NCI-H82 treated with DMSO at 0.1 percent for 48 hours (cell line): ENCODE results near the gene KLHL5.
"Not testable (repeated sequence)": the region's sequence is repeated elsewhere in the genome, so short reads cannot be mapped to it uniquely, and the experiment has no call there.

Source experiments
- DNase-seq: peaks from one replicate; lab custom pipeline; 2025; ENCODE audit not compliant: unreplicated experiment; lab: John Stamatoyannopoulos, UW

KLHL5 gene

DNA sequence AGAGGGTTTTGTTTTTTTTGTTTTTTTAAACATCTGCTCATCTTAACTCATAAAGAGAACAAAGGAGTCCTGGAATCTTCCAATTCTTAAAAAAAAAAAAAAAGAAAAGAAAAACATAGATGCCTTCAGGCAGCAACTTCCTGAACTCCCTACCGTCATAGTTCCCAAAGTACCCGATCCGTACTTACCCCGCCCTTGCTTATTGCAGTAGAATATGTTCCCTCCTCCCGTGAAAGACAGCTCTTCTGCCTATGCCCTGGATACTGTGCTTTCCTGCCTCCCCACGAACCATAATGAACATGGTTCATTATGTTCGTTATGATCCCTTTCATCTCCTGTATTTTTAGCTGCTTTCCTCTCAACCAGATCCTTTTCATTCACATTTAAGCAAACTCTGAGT, 40.3 kb downstream of the KLHL5 start:
- no peak for DNase-seq

DNA sequence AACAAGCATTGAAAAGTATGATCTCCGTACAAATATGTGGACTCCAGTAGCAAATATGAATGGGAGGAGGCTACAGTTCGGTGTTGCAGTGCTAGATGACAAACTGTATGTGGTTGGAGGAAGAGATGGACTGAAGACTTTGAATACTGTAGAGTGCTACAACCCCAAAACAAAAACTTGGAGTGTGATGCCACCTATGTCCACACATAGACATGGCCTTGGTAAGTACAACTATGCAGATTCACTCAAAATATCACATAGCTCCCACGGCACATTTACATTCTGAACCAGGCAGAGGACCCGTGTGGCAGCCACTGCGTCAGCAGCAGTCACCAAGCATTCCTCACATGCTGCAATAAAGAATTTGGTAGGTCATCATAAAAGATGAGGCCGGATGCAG, 41.3 kb downstream of the KLHL5 start:
- DNase-seq = no peak

- DNase-seq = no peak
Measured at GRCh38 chr4:39104255-39104654, 42.2 kb downstream of the KLHL5 start.

GRCh38 chr4:39106011-39106410, 44.0 kb downstream of the KLHL5 start:
- no peak for DNase-seq

- DNase-seq = no peak
Measured at GRCh38 chr4:39114436-39114835, 52.4 kb downstream of the KLHL5 start.

- no peak for DNase-seq
Measured at GRCh38 chr4:39118034-39118658, 56.1 kb downstream of the KLHL5 start.

DNA sequence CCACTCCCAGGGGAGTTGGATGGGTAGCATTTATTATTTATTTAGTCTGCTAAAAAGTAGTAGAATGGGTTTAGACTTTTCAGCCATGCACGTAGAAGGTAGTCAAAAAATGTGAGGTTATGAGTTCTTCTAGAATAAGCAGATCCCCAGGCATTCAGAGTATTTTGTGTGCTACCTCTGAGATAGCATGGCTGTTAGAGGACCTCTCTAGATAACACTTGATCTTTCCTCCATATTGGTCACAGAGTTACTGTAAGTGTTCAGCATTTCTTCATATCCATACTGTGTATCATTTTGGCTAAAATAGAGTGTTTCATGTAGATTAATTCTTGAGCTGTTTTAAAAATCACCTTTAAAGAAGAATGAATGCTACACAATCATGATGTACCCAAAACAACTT, 58.4 kb downstream of the KLHL5 start:
- DNase-seq = no peak

- DNase-seq = no peak
Measured at GRCh38 chr4:39124885-39125599, 63.0 kb downstream of the KLHL5 start.

GRCh38 chr4:39125600-39125985, 63.6 kb downstream of the KLHL5 start:
- no peak for DNase-seq

- no peak for DNase-seq
Measured at GRCh38 chr4:39126256-39127095, 64.4 kb downstream of the KLHL5 start.

- DNase-seq = no peak
Measured at GRCh38 chr4:39133623-39134022, 71.6 kb downstream of the KLHL5 start.

- no peak for DNase-seq
Measured at GRCh38 chr4:39134683-39135306, 72.8 kb downstream of the KLHL5 start.

DNA sequence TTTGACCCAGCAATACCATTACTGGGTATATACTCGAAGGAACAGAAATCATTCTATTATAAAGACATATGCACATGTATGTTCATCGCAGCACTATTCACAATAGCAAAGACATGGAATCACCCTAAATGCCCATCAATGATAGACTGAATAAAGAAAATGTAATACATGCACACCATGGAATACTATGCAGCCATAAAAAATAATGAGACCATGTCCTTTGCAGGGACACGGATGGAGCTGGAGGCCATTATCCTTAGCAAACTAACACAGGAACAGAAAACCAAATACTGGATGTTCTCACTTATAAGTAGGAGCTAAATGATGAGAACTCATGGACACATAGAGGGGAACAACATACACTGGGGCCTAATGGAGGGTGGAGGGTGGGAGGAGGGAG, 76.2 kb downstream of the KLHL5 start:
- not testable (repeated sequence) for DNase-seq

DNA sequence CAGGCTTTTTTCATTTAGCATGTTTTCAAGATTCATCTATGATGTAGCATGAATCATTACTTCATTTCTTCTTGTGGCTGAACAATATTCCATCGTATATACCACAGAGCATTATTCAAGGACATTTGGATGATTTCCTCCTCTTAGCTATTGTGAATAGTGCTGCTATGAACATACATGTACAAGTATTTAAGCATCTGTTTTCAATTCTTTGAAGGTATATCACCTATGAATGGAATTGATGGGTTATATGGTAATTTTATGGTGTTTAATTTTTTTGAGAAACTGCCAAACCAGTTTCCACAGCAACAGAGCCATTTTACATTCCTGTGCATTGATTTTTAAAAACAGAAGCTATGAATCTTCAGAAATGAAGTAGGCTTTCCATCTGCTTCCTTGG, 84.2 kb downstream of the KLHL5 start:
- no peak for DNase-seq

- no peak for DNase-seq
Measured at GRCh38 chr4:39154009-39154408, 92.0 kb downstream of the KLHL5 start.

DNA sequence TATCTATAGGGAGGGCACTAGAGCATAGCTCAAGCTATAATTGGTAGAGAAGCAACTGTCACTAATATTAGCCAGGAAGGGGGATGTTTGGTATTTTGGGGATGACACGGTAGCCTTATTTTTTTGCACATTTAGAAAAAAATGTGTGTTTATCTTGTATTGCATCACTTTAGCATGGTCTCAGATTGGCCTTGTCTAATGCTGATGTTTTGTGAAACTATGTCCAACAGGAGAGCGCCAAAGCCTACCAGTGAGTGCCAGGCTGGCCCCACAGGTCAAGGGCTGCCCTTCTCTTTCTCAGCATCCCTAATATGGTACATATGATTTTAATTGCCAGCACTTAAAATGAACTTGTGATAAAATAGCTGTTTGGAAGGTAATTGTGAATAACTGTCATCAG, 95.5 kb downstream of the KLHL5 start:
- DNase-seq = no peak

DNA sequence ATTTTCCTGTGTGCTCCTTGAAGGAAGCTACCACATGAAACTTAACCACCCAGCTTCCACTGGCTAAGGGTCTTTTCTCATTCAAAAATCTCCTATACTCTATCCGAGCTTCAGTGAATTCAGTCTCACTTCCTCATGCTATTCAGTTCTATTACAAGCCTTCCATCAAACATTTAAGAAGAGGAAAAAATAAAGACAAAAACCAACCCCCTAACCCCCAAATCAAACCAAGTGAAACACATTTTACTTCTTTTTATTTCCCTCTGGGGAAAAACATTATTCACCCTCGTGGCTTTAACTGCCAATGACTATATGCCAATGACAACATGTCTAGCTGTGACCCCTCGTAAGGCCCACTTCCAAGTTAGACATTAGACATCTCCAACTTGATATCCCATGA, 104.1 kb downstream of the KLHL5 start:
- DNase-seq = no peak

DNA sequence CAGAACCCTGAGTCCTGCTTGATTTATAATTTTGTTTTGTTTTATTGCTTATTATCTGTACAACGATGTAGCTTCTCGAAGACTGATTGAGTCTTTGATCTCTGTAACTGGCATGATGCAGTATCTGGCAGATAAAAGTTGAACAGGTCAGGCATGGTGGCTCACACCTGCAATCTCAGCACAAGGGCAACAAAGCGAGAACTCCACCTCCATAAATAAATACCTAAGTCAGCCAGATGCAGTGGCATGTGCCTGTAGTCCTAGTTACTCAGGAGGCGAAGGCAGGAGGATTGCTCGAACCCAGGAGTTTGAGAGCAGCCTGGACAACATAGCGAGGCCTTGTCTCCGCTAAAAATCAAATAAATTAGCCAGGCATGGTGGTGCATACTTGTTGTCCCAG, 104.6 kb downstream of the KLHL5 start:
- no peak for DNase-seq

- no peak for DNase-seq
Measured at GRCh38 chr4:39169426-39169825, 107.4 kb downstream of the KLHL5 start.

DNA sequence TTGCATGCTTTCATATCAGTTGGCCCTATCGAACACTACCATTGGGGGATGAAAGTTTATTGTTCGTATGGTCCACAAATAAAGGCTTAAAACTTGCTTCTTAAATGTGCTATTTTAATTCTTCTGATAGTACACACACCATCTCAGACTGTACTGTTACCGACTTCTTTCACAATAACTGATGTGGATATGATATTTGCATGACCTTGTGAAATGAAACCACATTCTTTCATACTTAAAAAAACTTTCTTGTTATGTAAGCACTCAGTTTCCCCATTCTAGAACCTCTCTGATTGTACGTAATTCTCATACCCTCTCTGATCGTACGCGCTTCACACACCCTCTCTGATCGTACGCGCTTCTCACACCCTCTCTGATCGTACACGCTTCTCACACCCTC, 108.3 kb downstream of the KLHL5 start:
- DNase-seq = no peak
